Islet of Langerhans (tissue), 1 donor: ENCODE measurements around the gene KNSTRN.

Experiments
- FAIRE-seq: peaks from one replicate; lab custom pipeline; 2011; peaks lifted over from hg19 to GRCh38; lab: Jason Lieb, UNC

KNSTRN gene

GRCh38 chr15:40399370-40399769 lies 16.8 kb downstream of the KNSTRN start:
- no peak for FAIRE-seq

- FAIRE-seq = peak; percentile 51
Measured at GRCh38 chr15:40405501-40406381, 23.2 kb downstream of the KNSTRN start, which contains the start of gene IVD. IVD (plus strand) TSS chr15:40405795; CDS start chr15:40405828, 33 bp downstream.

GRCh38 chr15:40407330-40407990 lies 24.9 kb downstream of the KNSTRN start:
- no peak for FAIRE-seq

GRCh38 chr15:40409366-40409765 lies 26.8 kb downstream of the KNSTRN start:
- FAIRE-seq = no peak

- FAIRE-seq = no peak
Measured at GRCh38 chr15:40410476-40410875, 28.0 kb downstream of the KNSTRN start.

- no peak for FAIRE-seq
Measured at GRCh38 chr15:40412095-40412759, 29.7 kb downstream of the KNSTRN start.

- FAIRE-seq = no peak
Measured at GRCh38 chr15:40413036-40413435, 30.5 kb downstream of the KNSTRN start.

- FAIRE-seq = no peak
Measured at GRCh38 chr15:40414816-40415215, 32.3 kb downstream of the KNSTRN start.

GRCh38 chr15:40415226-40415625 lies 32.7 kb downstream of the KNSTRN start:
- no peak for FAIRE-seq

- FAIRE-seq = no peak
Measured at GRCh38 chr15:40416056-40416455, 33.5 kb downstream of the KNSTRN start.

GRCh38 chr15:40418126-40418525 lies 35.6 kb downstream of the KNSTRN start:
- no peak for FAIRE-seq

GRCh38 chr15:40420071-40420713 lies 37.7 kb downstream of the KNSTRN start:
- no peak for FAIRE-seq

- no peak for FAIRE-seq
Measured at GRCh38 chr15:40420793-40421192, 38.3 kb downstream of the KNSTRN start.

- FAIRE-seq = no peak
Measured at GRCh38 chr15:40421246-40422157, 39.0 kb downstream of the KNSTRN start.

GRCh38 chr15:40424483-40425115 lies 42.1 kb downstream of the KNSTRN start:
- FAIRE-seq = no peak

- no peak for FAIRE-seq
Measured at GRCh38 chr15:40425681-40426080, 43.2 kb downstream of the KNSTRN start.

- FAIRE-seq = no peak
Measured at GRCh38 chr15:40427188-40427587, 44.7 kb downstream of the KNSTRN start.

GRCh38 chr15:40428185-40428584 lies 45.7 kb downstream of the KNSTRN start:
- no peak for FAIRE-seq

- FAIRE-seq = no peak
Measured at GRCh38 chr15:40429068-40429710, 46.7 kb downstream of the KNSTRN start.

GRCh38 chr15:40430271-40430805 lies 47.8 kb downstream of the KNSTRN start:
- no peak for FAIRE-seq
